IgD-negative memory B cell (primary cell): ENCODE measurements around the gene APP. TPM values are rescaled to one million over a fixed set of nuclear protein-coding genes. Genes with fewer than 3 reads are reported as not detected.
A peak's percentile ranks its signal among the peaks of the same experiment; 100 is the strongest.

Experiments used
- H3K27ac Mint-ChIP-seq, 3 donors: one replicate each; pipeline ENCODE4 v1.8.0; 2020 to 2022; ENCODE audit warnings: mild to moderate bottlenecking in 3 of 3, mixed read lengths in 3 of 3, moderate library complexity in 1 of 3
- H3K27me3 Mint-ChIP-seq: one replicate; pipeline ENCODE4 v1.8.0; 2021; ENCODE audit warnings: mixed read lengths
- H3K36me3 Mint-ChIP-seq: one replicate; pipeline ENCODE4 v1.8.0; 2020; ENCODE audit warnings: mild to moderate bottlenecking, mixed read lengths
- H3K4me1 Mint-ChIP-seq, 3 donors: one replicate each; pipeline ENCODE4 v1.8.0; 2020 to 2022; ENCODE audit warnings: mixed read lengths in 3 of 3, mild to moderate bottlenecking in 1 of 3
- H3K4me3 Mint-ChIP-seq, 4 donors: one replicate each; pipeline ENCODE4 v1.8.0; 2020 to 2022; ENCODE audit warnings: mild to moderate bottlenecking in 4 of 4, mixed read lengths in 4 of 4, moderate library complexity in 3 of 4
- H3K9me3 Mint-ChIP-seq, 3 donors: one replicate each; pipeline ENCODE4 v1.8.0; 2020 to 2021; ENCODE audit warnings: mixed read lengths in 3 of 3, mild to moderate bottlenecking in 1 of 3
- polyA plus RNA-seq: library from polyadenylated mRNA; unstranded; fragments of 300-500 nt; fragmentation: Illumina TruSeq; gene quantifications from one replicate; pipeline ENCODE4 v1.2.3, GENCODE V29; 2021

Gene APP
- polyA plus RNA-seq, 1 donor from 2014 or later = 12.5 TPM

GRCh38 chr21:26126168-26126553 is 44.4 kb downstream of the APP start:
- H3K27ac Mint-ChIP-seq = no peak overlapping the region
- no peaks in the 10 kb centered on the region for H3K4me1 Mint-ChIP-seq
- peaks cover 3% of the 10 kb centered on the region for H3K36me3 Mint-ChIP-seq
- no peaks in the 10 kb centered on the region for H3K9me3 Mint-ChIP-seq
- no peak overlapping the region for H3K4me3 Mint-ChIP-seq
- H3K27me3 Mint-ChIP-seq = no peaks in the 10 kb centered on the region

- Mint-ChIP-seq H3K4me1 (peaks cover 2 to 4% (median 2%) of the 10 kb centered on the region in 3 donors), H3K27ac (no peak overlapping the region), H3K36me3 (peaks cover 5% of the 10 kb centered on the region), H3K9me3 (no peaks in the 10 kb centered on the region), H3K4me3 (no peak overlapping the region), H3K27me3 (no peaks in the 10 kb centered on the region)
Observed at GRCh38 chr21:26125433-26126167, 45.0 kb downstream of the APP start.

GRCh38 chr21:26124896-26125295 is 45.7 kb downstream of the APP start:
- Mint-ChIP-seq H3K27me3 (no peaks in the 10 kb centered on the region), H3K4me3 (no peak overlapping the region), H3K36me3 (peaks cover 5% of the 10 kb centered on the region), H3K9me3 (no peaks in the 10 kb centered on the region), H3K27ac (no peak overlapping the region), H3K4me1 (peaks cover 2 to 5% (median 2%) of the 10 kb centered on the region in 3 donors)

- no peaks in the 10 kb centered on the region for H3K27me3 Mint-ChIP-seq
- no peak overlapping the region for H3K27ac Mint-ChIP-seq
- peaks cover 5% of the 10 kb centered on the region for H3K36me3 Mint-ChIP-seq
- no peak overlapping the region for H3K4me3 Mint-ChIP-seq
- H3K9me3 Mint-ChIP-seq = no peaks in the 10 kb centered on the region
- peaks cover 5 to 9% (median 6%) of the 10 kb centered on the region in 3 donors for H3K4me1 Mint-ChIP-seq
Observed at GRCh38 chr21:26124421-26124833, 46.1 kb downstream of the APP start.

GRCh38 chr21:26123012-26123411 is 47.6 kb downstream of the APP start:
- no peak overlapping the region for H3K27ac Mint-ChIP-seq
- no peaks in the 10 kb centered on the region for H3K27me3 Mint-ChIP-seq
- peaks cover 11 to 19% (median 12%) of the 10 kb centered on the region in 3 donors for H3K4me1 Mint-ChIP-seq
- no peak overlapping the region for H3K4me3 Mint-ChIP-seq
- H3K36me3 Mint-ChIP-seq = peaks cover 5% of the 10 kb centered on the region
- H3K9me3 Mint-ChIP-seq = no peaks in the 10 kb centered on the region

- H3K27ac Mint-ChIP-seq = no peak overlapping the region
- H3K4me1 Mint-ChIP-seq = peaks cover 12 to 27% (median 12%) of the 10 kb centered on the region in 3 donors
- H3K4me3 Mint-ChIP-seq = no peak overlapping the region
- no peaks in the 10 kb centered on the region for H3K27me3 Mint-ChIP-seq
- peaks cover 5% of the 10 kb centered on the region for H3K36me3 Mint-ChIP-seq
- H3K9me3 Mint-ChIP-seq = no peaks in the 10 kb centered on the region
Observed at GRCh38 chr21:26120828-26121227, 49.7 kb downstream of the APP start.

- H3K4me3 Mint-ChIP-seq = no peak overlapping the region
- no peak overlapping the region for H3K27ac Mint-ChIP-seq
- peaks cover 2% of the 10 kb centered on the region for H3K36me3 Mint-ChIP-seq
- no peaks in the 10 kb centered on the region for H3K27me3 Mint-ChIP-seq
- no peaks in the 10 kb centered on the region for H3K9me3 Mint-ChIP-seq
- H3K4me1 Mint-ChIP-seq = peaks cover 12 to 27% (median 12%) of the 10 kb centered on the region in 3 donors
Observed at GRCh38 chr21:26119906-26120305, 50.7 kb downstream of the APP start.

- Mint-ChIP-seq H3K36me3 (peaks cover 2% of the 10 kb centered on the region), H3K27ac (peak overlapping the region in 1 of 3 donors; percentile 55), H3K9me3 (no peaks in the 10 kb centered on the region), H3K27me3 (no peaks in the 10 kb centered on the region), H3K4me1 (peaks cover 12 to 27% (median 12%) of the 10 kb centered on the region in 3 donors), H3K4me3 (peak overlapping the region in 3 of 4 donors; percentile 14 to 36 (median 30))
Observed at GRCh38 chr21:26118938-26119540, 51.5 kb downstream of the APP start.

- peaks cover 12 to 27% (median 12%) of the 10 kb centered on the region in 3 donors for H3K4me1 Mint-ChIP-seq
- H3K27me3 Mint-ChIP-seq = no peaks in the 10 kb centered on the region
- H3K4me3 Mint-ChIP-seq = peak overlapping the region in 1 of 4 donors; percentile 72
Observed at GRCh38 chr21:26117972-26118367, 52.6 kb downstream of the APP start.

GRCh38 chr21:26117324-26117971 is 53.1 kb downstream of the APP start:
- H3K9me3 Mint-ChIP-seq = no peaks in the 10 kb centered on the region
- peak overlapping the region in 2 of 4 donors; percentile 37 to 68 for H3K4me3 Mint-ChIP-seq

More at GRCh38 chr21:26117972-26118367, 52.6 kb downstream of the APP start:
- Mint-ChIP-seq H3K9me3 (no peaks in the 10 kb centered on the region), H3K36me3 (peaks cover 3% of the 10 kb centered on the region), H3K27ac (no peak overlapping the region)

GRCh38 chr21:26116456-26117011 is 54.0 kb downstream of the APP start:
- peaks cover 5% of the 10 kb centered on the region for H3K36me3 Mint-ChIP-seq
- no peaks in the 10 kb centered on the region for H3K27me3 Mint-ChIP-seq
- no peaks in the 10 kb centered on the region for H3K9me3 Mint-ChIP-seq
- peak overlapping the region in 1 of 4 donors; percentile 17 for H3K4me3 Mint-ChIP-seq
- no peak overlapping the region for H3K27ac Mint-ChIP-seq
- H3K4me1 Mint-ChIP-seq = peaks cover 12 to 27% (median 12%) of the 10 kb centered on the region in 3 donors

More at GRCh38 chr21:26117324-26117971, 53.1 kb downstream of the APP start:
- H3K4me1 Mint-ChIP-seq = peaks cover 12 to 27% (median 12%) of the 10 kb centered on the region in 3 donors
- no peaks in the 10 kb centered on the region for H3K27me3 Mint-ChIP-seq
- H3K36me3 Mint-ChIP-seq = peaks cover 5% of the 10 kb centered on the region
- no peak overlapping the region for H3K27ac Mint-ChIP-seq

- Mint-ChIP-seq H3K4me1 (peaks cover 11 to 26% (median 12%) of the 10 kb centered on the region in 3 donors), H3K27me3 (no peaks in the 10 kb centered on the region), H3K27ac (no peak overlapping the region), H3K36me3 (peaks cover 5% of the 10 kb centered on the region), H3K4me3 (no peak overlapping the region), H3K9me3 (no peaks in the 10 kb centered on the region)
Observed at GRCh38 chr21:26115899-26116298, 54.7 kb downstream of the APP start.

- Mint-ChIP-seq H3K27me3 (no peaks in the 10 kb centered on the region), H3K9me3 (no peaks in the 10 kb centered on the region), H3K4me1 (peaks cover 9 to 22% (median 10%) of the 10 kb centered on the region in 3 donors), H3K4me3 (no peak overlapping the region), H3K36me3 (peaks cover 2% of the 10 kb centered on the region), H3K27ac (no peak overlapping the region)
Observed at GRCh38 chr21:26115305-26115704, 55.3 kb downstream of the APP start.

- Mint-ChIP-seq H3K36me3 (peaks cover 2% of the 10 kb centered on the region), H3K9me3 (no peaks in the 10 kb centered on the region), H3K27ac (no peak overlapping the region), H3K4me3 (no peak overlapping the region), H3K27me3 (no peaks in the 10 kb centered on the region), H3K4me1 (peaks cover 2 to 7% (median 2%) of the 10 kb centered on the region in 3 donors)
Observed at GRCh38 chr21:26112975-26113374, 57.6 kb downstream of the APP start.
